ENCODE results near the gene STOX2.

STOX2 gene

DNA sequence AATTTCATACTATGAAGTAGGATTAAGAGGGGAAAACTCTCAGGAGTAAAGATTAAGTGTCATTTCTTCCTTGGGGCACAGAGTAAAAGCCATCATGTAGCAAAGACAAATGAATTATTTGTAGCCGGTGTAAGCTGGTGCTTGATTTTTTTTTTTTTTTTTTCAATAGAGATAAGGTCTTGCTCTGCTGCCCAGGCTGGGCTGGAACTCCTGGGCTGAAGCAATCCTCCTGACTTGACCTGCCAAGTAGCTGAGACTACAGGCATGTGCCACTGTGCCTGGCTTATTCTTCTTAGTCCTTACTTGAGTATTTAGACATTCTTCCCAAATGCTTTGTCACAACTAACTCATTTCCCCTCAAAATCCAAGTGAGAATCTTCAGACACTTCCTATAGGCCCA is 125.7 kb downstream of the STOX2 start:
- Histone ChIP-seq H3K27ac (ENCODE audit: low read depth, low read length) (no peak overlapping the region), H3F3A (ENCODE audit: insufficient read depth) (no peaks in the 10 kb centered on the region), H3K9ac (ENCODE audit: low read length) (no peak overlapping the region), H3K4me3 (ENCODE audit: insufficient read depth, low read length, poor library complexity, severe bottlenecking) (no peak overlapping the region), H3K4me2 (ENCODE audit: low read depth, low read length, poor library complexity, severe bottlenecking) (no peak overlapping the region), H3K9me3 (ENCODE audit: insufficient read depth, low read length) (no peaks in the 10 kb centered on the region), H3K27me3 (ENCODE audit: low read length) (no peaks in the 10 kb centered on the region), H3K36me3 (ENCODE audit: low read length) (no peaks in the 10 kb centered on the region), H4K20me1 (ENCODE audit: low read depth, low read length) (no peaks in the 10 kb centered on the region), H3K79me2 (ENCODE audit: insufficient read depth, low read length) (no peaks in the 10 kb centered on the region), H3K9me2 (replicated peaks; ENCODE audit: insufficient read depth, low read length) (no peaks in the 10 kb centered on the region), H2AFZ (ENCODE audit: low read depth, low read length, severe bottlenecking) (no peak overlapping the region)
- no peak for TF ChIP-seq EZH2phosphoT487 (conservative IDR thresholded peaks at IDR 0.05; ENCODE audit: low read length)
- TF ChIP-seq, protein P1, sequence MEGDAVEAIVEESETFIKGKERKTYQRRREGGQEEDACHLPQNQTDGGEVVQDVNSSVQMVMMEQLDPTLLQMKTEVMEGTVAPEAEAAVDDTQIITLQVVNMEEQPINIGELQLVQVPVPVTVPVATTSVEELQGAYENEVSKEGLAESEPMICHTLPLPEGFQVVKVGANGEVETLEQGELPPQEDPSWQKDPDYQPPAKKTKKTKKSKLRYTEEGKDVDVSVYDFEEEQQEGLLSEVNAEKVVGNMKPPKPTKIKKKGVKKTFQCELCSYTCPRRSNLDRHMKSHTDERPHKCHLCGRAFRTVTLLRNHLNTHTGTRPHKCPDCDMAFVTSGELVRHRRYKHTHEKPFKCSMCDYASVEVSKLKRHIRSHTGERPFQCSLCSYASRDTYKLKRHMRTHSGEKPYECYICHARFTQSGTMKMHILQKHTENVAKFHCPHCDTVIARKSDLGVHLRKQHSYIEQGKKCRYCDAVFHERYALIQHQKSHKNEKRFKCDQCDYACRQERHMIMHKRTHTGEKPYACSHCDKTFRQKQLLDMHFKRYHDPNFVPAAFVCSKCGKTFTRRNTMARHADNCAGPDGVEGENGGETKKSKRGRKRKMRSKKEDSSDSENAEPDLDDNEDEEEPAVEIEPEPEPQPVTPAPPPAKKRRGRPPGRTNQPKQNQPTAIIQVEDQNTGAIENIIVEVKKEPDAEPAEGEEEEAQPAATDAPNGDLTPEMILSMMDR (IDR thresholded peaks at IDR 0.05; ENCODE audit: insufficient read depth, low read length, poor library complexity, severe bottlenecking): no peak

DNA sequence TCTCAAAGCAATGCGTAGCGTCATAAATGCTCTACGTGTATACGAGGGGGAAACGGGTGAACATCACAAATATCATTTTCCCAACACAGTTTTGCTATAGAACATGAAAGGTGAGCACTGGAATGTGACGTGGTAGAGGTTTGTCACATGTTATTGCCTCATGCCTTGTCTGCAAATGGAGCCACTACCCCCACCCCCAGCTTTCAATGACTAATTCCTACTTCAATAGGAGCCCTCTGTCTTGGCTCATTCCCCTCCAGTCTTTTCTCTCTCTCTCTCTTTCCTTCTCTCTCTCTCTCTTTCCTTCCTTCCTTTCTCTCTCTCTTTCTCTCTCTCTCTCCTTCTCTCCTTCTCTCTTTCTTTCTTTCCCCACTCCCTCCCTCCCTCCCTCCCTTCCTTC is 127.0 kb downstream of the STOX2 start:
- no peaks in the 10 kb centered on the region for H3K79me2 ChIP-seq (ENCODE audit: insufficient read depth, low read length)
- no peak overlapping the region for H3K27ac ChIP-seq (ENCODE audit: low read depth, low read length)
- H3F3A ChIP-seq (ENCODE audit: insufficient read depth): no peaks in the 10 kb centered on the region
- no peaks in the 10 kb centered on the region for H3K27me3 ChIP-seq (ENCODE audit: low read length)
- no peaks in the 10 kb centered on the region for H3K9me3 ChIP-seq (ENCODE audit: insufficient read depth, low read length)
- H2AFZ ChIP-seq (ENCODE audit: low read depth, low read length, severe bottlenecking): no peak overlapping the region
- no peak overlapping the region for H3K9ac ChIP-seq (ENCODE audit: low read length)
- no peak for TF ChIP-seq EZH2phosphoT487 (conservative IDR thresholded peaks at IDR 0.05; ENCODE audit: low read length)
- TF ChIP-seq, protein P1 (IDR thresholded peaks at IDR 0.05; ENCODE audit: insufficient read depth, low read length, poor library complexity, severe bottlenecking): no peak
- no peaks in the 10 kb centered on the region for H4K20me1 ChIP-seq (ENCODE audit: low read depth, low read length)
- no peak overlapping the region for H3K4me3 ChIP-seq (ENCODE audit: insufficient read depth, low read length, poor library complexity, severe bottlenecking)
- H3K9me2 ChIP-seq (replicated peaks; ENCODE audit: insufficient read depth, low read length): no peaks in the 10 kb centered on the region
- H3K36me3 ChIP-seq (ENCODE audit: low read length): no peaks in the 10 kb centered on the region
- no peak overlapping the region for H3K4me2 ChIP-seq (ENCODE audit: low read depth, low read length, poor library complexity, severe bottlenecking)

DNA sequence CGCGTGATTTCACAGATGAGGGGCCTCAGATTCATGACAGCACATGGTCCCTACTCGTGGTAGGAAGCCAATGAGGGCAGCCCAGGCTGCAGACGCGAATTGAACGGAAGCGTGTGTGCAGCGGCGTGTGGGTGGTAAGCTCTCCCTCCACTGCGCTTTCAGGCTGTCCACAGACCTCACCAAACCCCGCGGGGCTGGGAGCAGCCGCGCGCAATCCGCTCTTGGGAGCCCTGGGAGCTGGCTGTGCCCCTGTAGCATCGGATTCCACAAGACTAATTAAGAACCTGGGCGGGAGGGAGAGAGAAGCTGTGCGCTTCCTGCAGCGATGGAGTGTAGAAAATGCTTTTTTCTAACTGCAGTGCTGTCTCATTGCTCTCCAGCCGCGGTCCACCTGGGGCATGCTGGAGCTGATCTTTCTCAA is 134.9 kb downstream of the STOX2 start:
- Histone ChIP-seq H3K4me2 (ENCODE audit: low read depth, low read length, poor library complexity, severe bottlenecking) (no peak overlapping the region), H3K36me3 (ENCODE audit: low read length) (no peaks in the 10 kb centered on the region), H2AFZ (ENCODE audit: low read depth, low read length, severe bottlenecking) (no peak overlapping the region)

More for the DNA sequence above, 134.9 kb downstream of the STOX2 start:
- no peaks in the 10 kb centered on the region for H4K20me1 ChIP-seq (ENCODE audit: low read depth, low read length)
- H3K4me3 ChIP-seq (ENCODE audit: insufficient read depth, low read length, poor library complexity, severe bottlenecking): no peak overlapping the region
- no peak overlapping the region for H3K9ac ChIP-seq (ENCODE audit: low read length)
- H3F3A ChIP-seq (ENCODE audit: insufficient read depth): no peaks in the 10 kb centered on the region
- no peaks in the 10 kb centered on the region for H3K79me2 ChIP-seq (ENCODE audit: insufficient read depth, low read length)
- H3K27ac ChIP-seq (ENCODE audit: low read depth, low read length): no peak overlapping the region
- H3K9me2 ChIP-seq (replicated peaks; ENCODE audit: insufficient read depth, low read length): no peaks in the 10 kb centered on the region
- TF ChIP-seq, protein P1 (IDR thresholded peaks at IDR 0.05; ENCODE audit: insufficient read depth, low read length, poor library complexity, severe bottlenecking): no peak
- TF ChIP-seq EZH2phosphoT487 (conservative IDR thresholded peaks at IDR 0.05; ENCODE audit: low read length): no peak
- H3K9me3 ChIP-seq (ENCODE audit: insufficient read depth, low read length): no peaks in the 10 kb centered on the region
- H3K27me3 ChIP-seq (ENCODE audit: low read length): no peaks in the 10 kb centered on the region
